Activated CD4-positive, alpha-beta T cell treated with anti-CD3 and anti-CD28 coated beads, Interleukin-2, amount 10 ng/mL, durations not matched to agents 7 days and 5 days (primary cell): ENCODE measurements around the gene NDOR1. TPM values are rescaled to one million over a fixed set of nuclear protein-coding genes. Genes with fewer than 3 reads are reported as not detected.

Source experiments
- CTCF ChIA-PET: fragments of 350-600 bp; sonication (Branson Sonifier 250); formaldehyde crosslinking; loops from one replicate; lab custom pipeline; 2021; ENCODE audit warnings: antibody characterized with exemption; lab: Charles Lee
- POLR2A ChIA-PET: fragments of 350-600 bp; sonication (Branson Sonifier 250); formaldehyde crosslinking; loops from one replicate; lab custom pipeline; 2021; ENCODE audit warnings: antibody characterized with exemption; lab: Charles Lee
- DNase-seq: peaks from one replicate; pipeline ENCODE4 v3.0.0-alpha.2; 2020
- H3K27ac Mint-ChIP-seq: one replicate; pipeline ENCODE4 v1.8.0; 2021; ENCODE audit warnings: mild to moderate bottlenecking, moderate library complexity, mixed read lengths
- H3K27me3 Mint-ChIP-seq: one replicate; pipeline ENCODE4 v1.8.0; 2021; ENCODE audit warnings: mixed read lengths
- H3K36me3 Mint-ChIP-seq: one replicate; pipeline ENCODE4 v1.8.0; 2021; ENCODE audit warnings: low read depth, mixed read lengths
- H3K4me1 Mint-ChIP-seq: one replicate; pipeline ENCODE4 v1.8.0; 2021; ENCODE audit warnings: mixed read lengths
- H3K4me3 Mint-ChIP-seq: one replicate; pipeline ENCODE4 v1.8.0; 2021; ENCODE audit warnings: mild to moderate bottlenecking, moderate library complexity, mixed read lengths
- H3K9me3 Mint-ChIP-seq: one replicate; pipeline ENCODE4 v1.8.0; 2021; ENCODE audit warnings: mixed read lengths
- total RNA-seq, 2 experiments: library from RNA; stranded (reverse); gene quantifications; one replicate each; pipeline ENCODE4 v1.2.3, GENCODE V29; 2021

Gene NDOR1
- total RNA-seq, 2 experiments from 2014 or later, result 38.4 to 44.2 TPM

DNA sequence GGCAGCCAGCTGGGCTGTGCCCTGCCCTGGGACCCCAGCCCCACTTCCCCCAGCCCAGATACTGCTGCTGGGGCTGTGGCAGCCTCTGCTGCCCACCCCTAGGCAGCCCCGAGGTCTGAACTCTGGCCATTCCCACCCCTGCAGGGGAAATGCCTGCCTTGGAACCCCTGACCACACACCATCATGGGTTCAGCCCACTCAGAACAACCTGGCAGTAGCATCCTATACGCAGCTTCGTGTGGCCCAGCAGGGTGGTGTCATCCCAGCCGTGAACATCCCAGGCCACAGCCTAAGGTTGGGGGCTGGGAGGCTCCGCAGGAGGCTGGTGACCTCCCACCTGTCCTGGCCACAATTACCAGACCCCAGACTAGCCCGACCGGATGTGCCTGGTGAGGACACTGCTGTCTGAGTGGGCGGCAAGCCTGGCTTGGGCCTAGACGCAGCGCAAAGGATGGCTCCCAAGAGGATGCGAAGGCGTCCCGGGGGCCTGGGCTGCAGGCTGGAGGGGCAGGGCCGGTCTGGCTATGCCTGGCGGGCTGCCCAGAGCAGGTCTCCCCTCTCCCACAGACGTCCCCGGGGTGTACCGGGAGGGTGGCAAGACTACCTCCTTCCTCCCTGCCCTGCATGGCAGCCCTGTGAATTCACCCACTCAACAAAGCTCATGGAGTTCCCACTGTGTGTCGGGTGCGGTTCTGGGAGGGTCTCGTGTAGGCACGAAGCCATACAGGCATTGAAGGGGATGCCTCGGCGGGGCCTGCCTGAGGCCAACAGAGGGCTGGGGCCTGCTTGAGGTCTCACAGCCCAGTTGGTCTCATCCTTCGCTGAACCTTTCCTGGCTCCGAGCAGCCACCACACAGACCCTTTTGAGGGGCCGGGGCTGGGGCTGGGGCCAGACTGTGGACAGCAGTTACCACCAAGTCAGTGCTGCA, 23.7 kb downstream of the NDOR1 start:
- ChIA-PET CTCF (interaction anchor here (1.0 to 1.6 kb wide), 4 partner anchors 38 to 183 kb away, joined by 3 read pairs; partner anchors contain the start of genes MAN1B1 and NPDC1), POLR2A (no interaction called here)
- H3K27me3 Mint-ChIP-seq, result peaks cover 2% of the 10 kb centered on the region
- H3K4me1 Mint-ChIP-seq, result peaks cover 11% of the 10 kb centered on the region
- no peaks in the 10 kb centered on the region for H3K9me3 Mint-ChIP-seq
- no peak overlapping the region for H3K27ac Mint-ChIP-seq
- no peak overlapping the region for H3K4me3 Mint-ChIP-seq
- no peaks in the 10 kb centered on the region for H3K36me3 Mint-ChIP-seq
- no peak for DNase-seq

DNA sequence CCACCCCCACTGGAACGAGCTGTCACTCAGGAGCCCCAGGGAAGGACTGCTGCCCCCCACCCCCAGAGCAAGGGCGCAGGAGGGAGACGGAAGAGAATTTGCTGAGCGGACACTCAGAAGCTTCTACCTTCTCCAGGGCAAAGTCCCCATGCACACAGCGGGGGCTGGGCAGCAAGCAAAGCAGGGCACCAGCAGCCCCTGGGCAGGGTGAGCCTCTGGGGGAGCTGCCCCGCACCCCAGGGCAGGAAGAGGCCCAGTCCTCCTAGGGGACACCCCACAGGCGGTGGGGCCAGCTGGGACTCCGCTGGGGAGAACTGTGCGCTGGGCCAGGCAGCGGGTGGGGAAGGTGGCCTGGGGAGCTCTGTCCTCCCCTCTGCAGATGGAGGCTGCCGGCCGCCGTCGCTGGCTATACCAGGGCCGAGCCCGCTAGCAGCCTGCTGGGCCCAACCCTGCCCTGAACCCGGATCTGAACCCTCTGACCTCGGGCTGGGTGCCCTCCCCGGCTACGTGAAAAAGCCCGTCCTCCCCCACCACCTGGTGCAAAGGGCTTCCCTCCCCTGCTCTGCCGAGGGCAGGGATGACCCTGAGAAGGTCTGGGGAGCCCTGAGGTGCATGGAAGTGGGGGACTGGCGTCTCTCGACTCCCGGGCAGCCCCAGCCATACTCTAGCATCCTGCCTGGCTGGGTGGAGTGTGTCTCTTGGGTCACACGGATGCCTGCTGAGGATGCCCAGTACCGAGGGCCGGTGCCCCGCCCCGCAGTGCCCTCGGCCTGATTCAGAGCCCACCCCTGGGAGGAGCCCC, 24.6 kb downstream of the NDOR1 start:
- Mint-ChIP-seq H3K36me3 (no peaks in the 10 kb centered on the region), H3K27ac (no peak overlapping the region), H3K9me3 (no peaks in the 10 kb centered on the region), H3K4me1 (peaks cover 7% of the 10 kb centered on the region), H3K27me3 (peaks cover 2% of the 10 kb centered on the region), H3K4me3 (no peak overlapping the region)
- ChIA-PET CTCF (interaction anchor here (0.6 to 1.6 kb wide), 5 partner anchors 38 to 184 kb away, joined by 3 read pairs; partner anchors contain the start of genes MAN1B1 and NPDC1), POLR2A (no interaction called here)
- DNase-seq, result no peak

- H3K36me3 Mint-ChIP-seq, result no peaks in the 10 kb centered on the region
- no peak within 1 kb of the TSS for H3K27ac Mint-ChIP-seq
- peaks cover 2% of the 10 kb centered on the region for H3K27me3 Mint-ChIP-seq
- DNase-seq, result no peak
- POLR2A ChIA-PET, result no interaction called here
- H3K4me1 Mint-ChIP-seq, result peaks cover 3% of the 10 kb centered on the region
- CTCF ChIA-PET, result interaction anchor here (0.6 to 1.3 kb wide), 3 partner anchors 144 to 184 kb away, joined by 3 read pairs; partner anchors contain the start of genes MAN1B1 and NPDC1
- no peak within 1 kb of the TSS for H3K4me3 Mint-ChIP-seq
- H3K9me3 Mint-ChIP-seq, result no peaks in the 10 kb centered on the region
These were observed 25.3 kb downstream of the NDOR1 start, which contains the start of gene SLC34A3 for GRCh38 chr9:137230705-137231371. SLC34A3 (plus strand) TSS chr9:137230901; CDS start chr9:137231703, 802 bp downstream.

- Mint-ChIP-seq H3K27me3 (peaks cover 2% of the 10 kb centered on the region), H3K4me3 (no peak overlapping the region), H3K9me3 (no peaks in the 10 kb centered on the region), H3K4me1 (peaks cover 3% of the 10 kb centered on the region), H3K36me3 (no peaks in the 10 kb centered on the region), H3K27ac (no peak overlapping the region)
- DNase-seq, result no peak
- POLR2A ChIA-PET, result no interaction called here
- CTCF ChIA-PET, result interaction anchor here (1.0 kb wide), 1 partner anchor 108 kb away, joined by 3 read pairs; no protein-coding TSS in a partner anchor
These were observed 26.0 kb downstream of the NDOR1 start for GRCh38 chr9:137231372-137232039.

DNA sequence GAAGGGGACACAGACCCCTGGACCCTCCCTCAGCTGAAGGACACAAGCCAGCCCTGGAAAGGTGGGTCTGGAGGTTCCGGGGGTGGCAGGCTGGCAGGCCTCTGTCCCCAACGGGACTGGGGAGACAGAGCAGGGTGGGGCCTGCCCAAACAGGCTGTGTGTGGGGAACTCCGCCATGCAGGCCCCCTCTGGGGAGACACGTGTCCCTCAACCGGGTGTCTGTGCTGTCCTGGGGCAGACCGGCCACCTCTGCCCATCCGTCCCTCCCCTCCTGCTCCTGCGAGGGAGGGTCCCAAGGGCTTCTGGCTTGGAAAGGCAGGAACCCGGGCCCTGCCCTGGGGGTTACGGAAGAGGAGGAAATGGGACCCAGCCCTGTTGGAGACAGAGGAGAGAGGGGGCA, 26.6 kb downstream of the NDOR1 start:
- POLR2A ChIA-PET, result no interaction called here

DNA sequence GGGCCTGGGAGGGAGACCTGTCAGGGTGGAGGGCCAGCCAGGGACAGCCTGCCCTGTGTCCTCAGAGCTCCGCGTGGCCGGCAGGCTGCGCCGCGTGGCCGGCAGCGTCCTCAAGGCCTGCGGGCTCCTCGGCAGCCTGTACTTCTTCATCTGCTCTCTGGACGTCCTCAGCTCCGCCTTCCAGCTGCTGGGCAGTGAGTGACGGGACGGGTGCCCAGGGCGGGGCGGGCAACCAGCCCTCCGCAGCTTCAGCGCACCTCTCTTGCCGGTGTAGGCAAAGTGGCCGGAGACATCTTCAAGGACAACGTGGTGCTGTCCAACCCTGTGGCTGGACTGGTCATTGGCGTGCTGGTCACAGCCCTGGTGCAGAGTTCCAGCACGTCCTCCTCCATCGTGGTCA, 27.0 kb downstream of the NDOR1 start:
- Mint-ChIP-seq H3K27ac (no peak overlapping the region), H3K27me3 (peaks cover 2% of the 10 kb centered on the region), H3K9me3 (no peaks in the 10 kb centered on the region), H3K4me3 (no peak overlapping the region), H3K36me3 (no peaks in the 10 kb centered on the region), H3K4me1 (peaks cover 2% of the 10 kb centered on the region)
- ChIA-PET CTCF (interaction anchor here (1.0 kb wide), 1 partner anchor 109 kb away, joined by 3 read pairs; no protein-coding TSS in a partner anchor), POLR2A (no interaction called here)
- no peak for DNase-seq

More for the DNA sequence above, 26.6 kb downstream of the NDOR1 start:
- peaks cover 3% of the 10 kb centered on the region for H3K4me1 Mint-ChIP-seq
- H3K27ac Mint-ChIP-seq, result no peak overlapping the region
- no peaks in the 10 kb centered on the region for H3K9me3 Mint-ChIP-seq
- no peaks in the 10 kb centered on the region for H3K36me3 Mint-ChIP-seq
- no peak for DNase-seq
- H3K4me3 Mint-ChIP-seq, result no peak overlapping the region
- CTCF ChIA-PET, result interaction anchor here (1.0 kb wide), 1 partner anchor 109 kb away, joined by 3 read pairs; no protein-coding TSS in a partner anchor
- peaks cover 2% of the 10 kb centered on the region for H3K27me3 Mint-ChIP-seq

GRCh38 chr9:137233143-137233980, 27.9 kb downstream of the NDOR1 start:
- no peak for DNase-seq
- no peak overlapping the region for H3K4me3 Mint-ChIP-seq
- CTCF ChIA-PET, result no interaction called here
- no peaks in the 10 kb centered on the region for H3K9me3 Mint-ChIP-seq
- no peak overlapping the region for H3K27ac Mint-ChIP-seq
- POLR2A ChIA-PET, result no interaction called here
- H3K4me1 Mint-ChIP-seq, result peaks cover 2% of the 10 kb centered on the region
- no peaks in the 10 kb centered on the region for H3K36me3 Mint-ChIP-seq
- no peaks in the 10 kb centered on the region for H3K27me3 Mint-ChIP-seq

DNA sequence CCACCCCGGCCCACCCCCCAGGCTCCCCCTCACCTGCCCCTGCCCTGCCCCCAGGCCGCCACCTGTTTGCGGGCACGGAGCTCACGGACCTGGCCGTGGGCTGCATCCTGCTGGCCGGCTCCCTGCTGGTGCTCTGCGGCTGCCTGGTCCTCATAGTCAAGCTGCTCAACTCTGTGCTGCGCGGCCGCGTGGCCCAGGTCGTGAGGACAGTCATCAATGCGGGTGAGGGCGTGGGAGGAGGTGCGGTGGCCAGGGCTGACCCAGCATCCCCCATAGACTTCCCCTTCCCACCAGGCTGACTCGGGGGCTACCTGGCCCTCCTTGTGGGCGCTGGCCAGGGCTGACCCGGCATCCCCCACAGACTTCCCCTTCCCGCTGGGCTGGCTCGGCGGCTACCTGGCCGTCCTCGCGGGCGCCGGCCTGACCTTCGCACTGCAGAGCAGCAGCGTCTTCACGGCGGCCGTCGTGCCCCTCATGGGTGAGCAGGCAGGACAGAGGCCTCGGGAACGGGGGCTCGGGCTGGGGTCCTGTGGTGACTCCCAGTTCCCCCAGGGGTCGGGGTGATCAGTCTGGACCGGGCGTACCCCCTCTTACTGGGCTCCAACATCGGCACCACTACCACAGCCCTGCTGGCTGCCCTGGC, 28.7 kb downstream of the NDOR1 start:
- H3K27ac Mint-ChIP-seq, result no peak overlapping the region
- H3K27me3 Mint-ChIP-seq, result no peaks in the 10 kb centered on the region
- no peaks in the 10 kb centered on the region for H3K36me3 Mint-ChIP-seq
- no peaks in the 10 kb centered on the region for H3K9me3 Mint-ChIP-seq
- ChIA-PET POLR2A (no interaction called here), CTCF (no interaction called here)
- no peak for DNase-seq
- H3K4me1 Mint-ChIP-seq, result peaks cover 9% of the 10 kb centered on the region
- H3K4me3 Mint-ChIP-seq, result no peak overlapping the region

GRCh38 chr9:137234758-137235423, 29.4 kb downstream of the NDOR1 start:
- POLR2A ChIA-PET, result no interaction called here
- no peaks in the 10 kb centered on the region for H3K27me3 Mint-ChIP-seq
- H3K36me3 Mint-ChIP-seq, result no peaks in the 10 kb centered on the region
- CTCF ChIA-PET, result interaction anchor here (6.5 kb wide), 1 partner anchor 10 kb away, joined by 65 read pairs; the partner anchor contains the start of genes CYSRT1, RNF208 and RNF224
- no peak overlapping the region for H3K27ac Mint-ChIP-seq
- no peak overlapping the region for H3K4me3 Mint-ChIP-seq
- no peak for DNase-seq
- no peaks in the 10 kb centered on the region for H3K9me3 Mint-ChIP-seq
- peaks cover 13% of the 10 kb centered on the region for H3K4me1 Mint-ChIP-seq

- CTCF ChIA-PET, result interaction anchor here (0.6 to 6.5 kb wide), 17 partner anchors 10 to 449 kb away, joined by 3 to 65 read pairs (median 4); partner anchors contain the start of genes CYSRT1, NELFB, NPDC1 and RNF208
- no peaks in the 10 kb centered on the region for H3K9me3 Mint-ChIP-seq
- H3K4me1 Mint-ChIP-seq, result peaks cover 14% of the 10 kb centered on the region
- no peak overlapping the region for H3K4me3 Mint-ChIP-seq
- no peaks in the 10 kb centered on the region for H3K27me3 Mint-ChIP-seq
- H3K27ac Mint-ChIP-seq, result no peak overlapping the region
- H3K36me3 Mint-ChIP-seq, result no peaks in the 10 kb centered on the region
- no peak for DNase-seq
- POLR2A ChIA-PET, result interaction anchor here (0.5 kb wide), 1 partner anchor 114 kb away, joined by 3 read pairs; no protein-coding TSS in a partner anchor
These were observed 30.1 kb downstream of the NDOR1 start for GRCh38 chr9:137235424-137236237.
